H9 (cell line): ENCODE results near the gene F13A1. TPM values are rescaled to one million over a fixed set of nuclear protein-coding genes. Genes with fewer than 3 reads are reported as not detected.

Source experiments
- DNase-seq: peaks from one replicate; pipeline ENCODE4 v3.0.0-alpha.2; 2017
- H2AFZ ChIP-seq: one replicate; pipeline ENCODE4 v1.6.1; 2013; ENCODE audit warnings: mild to moderate bottlenecking, low read length, control low read depth, moderate library complexity
- H2AK5ac ChIP-seq: 2 replicates; pipeline ENCODE4 v1.6.1; 2013; ENCODE audit warnings: low read length, control low read depth, mixed read lengths; ENCODE audit not compliant: insufficient read length
- H2BK120ac ChIP-seq: one replicate; pipeline ENCODE4 v1.6.1; 2013; ENCODE audit warnings: low read depth, mild to moderate bottlenecking, low read length, control low read depth, inconsistent platforms; ENCODE audit not compliant: poor library complexity, severe bottlenecking
- H2BK12ac ChIP-seq: 2 replicates; pipeline ENCODE4 v1.6.1; 2013; ENCODE audit warnings: low read length, control low read depth, mixed read lengths, low read depth; ENCODE audit not compliant: insufficient read length
- H2BK15ac ChIP-seq: 2 replicates; pipeline ENCODE4 v1.6.1; 2013; ENCODE audit warnings: low read depth, low read length, control low read depth
- H2BK20ac ChIP-seq: one replicate; pipeline ENCODE4 v1.6.1; 2013; ENCODE audit warnings: low read depth, mild to moderate bottlenecking, low read length, control low read depth, inconsistent platforms; ENCODE audit not compliant: poor library complexity, severe bottlenecking
- H2BK5ac ChIP-seq: 2 replicates; pipeline ENCODE4 v1.6.1; 2013; ENCODE audit warnings: low read length, control low read depth, mixed read lengths; ENCODE audit not compliant: insufficient read length
- H3K14ac ChIP-seq: 2 replicates; pipeline ENCODE4 v1.6.1; 2013; ENCODE audit warnings: low read length, control low read depth; ENCODE audit not compliant: insufficient read depth
- H3K18ac ChIP-seq: 2 replicates; pipeline ENCODE4 v1.6.1; 2013; ENCODE audit warnings: low read depth, mild to moderate bottlenecking, mixed read lengths, low read length, control low read depth; ENCODE audit not compliant: insufficient read length
- H3K23ac ChIP-seq: 2 replicates; pipeline ENCODE4 v1.6.1; 2013; ENCODE audit warnings: low read length, control low read depth, mixed read lengths, low read depth; ENCODE audit not compliant: insufficient read length
- H3K23me2 ChIP-seq: 2 replicates; pipeline ENCODE4 v1.6.1; 2013; ENCODE audit warnings: low read depth, mild to moderate bottlenecking, mixed read lengths, low read length, control low read depth; ENCODE audit not compliant: insufficient read length, poor library complexity, severe bottlenecking
- H3K27ac ChIP-seq: 2 replicates; pipeline ENCODE4 v1.5.1; 2013; ENCODE audit warnings: low read length, control low read depth, mixed read lengths, low read depth; ENCODE audit not compliant: insufficient read length
- H3K27me3 ChIP-seq: 2 replicates; pipeline ENCODE4 v1.6.1; 2013; ENCODE audit warnings: low read length, control low read depth, inconsistent platforms; ENCODE audit not compliant: insufficient read depth
- H3K4ac ChIP-seq: 2 replicates; pipeline ENCODE4 v1.6.1; 2013; ENCODE audit warnings: low read depth, mild to moderate bottlenecking, control low read depth, inconsistent platforms, low read length, moderate library complexity
- H3K4me1 ChIP-seq: 2 replicates; pipeline ENCODE4 v1.6.1; 2013; ENCODE audit warnings: low read length, control low read depth, inconsistent platforms; ENCODE audit not compliant: insufficient read depth
- H3K4me2 ChIP-seq: 2 replicates; pipeline ENCODE4 v1.6.1; 2013; ENCODE audit warnings: low read length, control low read depth, mixed read lengths; ENCODE audit not compliant: insufficient read length, insufficient read depth
- H3K56ac ChIP-seq: 2 replicates; pipeline ENCODE4 v1.6.1; 2013; ENCODE audit warnings: low read depth, mild to moderate bottlenecking, mixed read lengths, low read length, control low read depth; ENCODE audit not compliant: insufficient read length
- H3K79me1 ChIP-seq: 2 replicates; pipeline ENCODE4 v1.6.1; 2013; ENCODE audit warnings: low read depth, mild to moderate bottlenecking, moderate library complexity, low read length, control low read depth, inconsistent platforms; ENCODE audit not compliant: insufficient read depth, poor library complexity, severe bottlenecking
- H3K79me2 ChIP-seq: 2 replicates; pipeline ENCODE4 v1.6.1; 2013; ENCODE audit warnings: low read length, control low read depth, inconsistent platforms; ENCODE audit not compliant: insufficient read depth
- H3K9ac ChIP-seq: 2 replicates; pipeline ENCODE4 v1.6.1; 2013; ENCODE audit warnings: low read length, control low read depth, mixed read lengths; ENCODE audit not compliant: insufficient read length; ENCODE audit errors: extremely low read depth
- H3K9me3 ChIP-seq: one replicate; pipeline ENCODE4 v1.6.1; 2013; ENCODE audit warnings: low read depth, low read length, inconsistent platforms; ENCODE audit not compliant: control insufficient read depth
- H3T11ph ChIP-seq: one replicate; pipeline ENCODE4 v1.6.1; 2013; ENCODE audit warnings: mild to moderate bottlenecking, low read length, control low read depth, inconsistent platforms
- H4K20me1 ChIP-seq: one replicate; pipeline ENCODE4 v1.6.1; 2013; ENCODE audit not compliant: control insufficient read depth, insufficient read length, insufficient read depth
- H4K5ac ChIP-seq: 2 replicates; pipeline ENCODE4 v1.6.1; 2013; ENCODE audit warnings: low read depth, mild to moderate bottlenecking, mixed read lengths, low read length, control low read depth; ENCODE audit not compliant: insufficient read length
- H4K8ac ChIP-seq: replicated peaks from 2 replicates; pipeline ENCODE4 v1.6.1; 2013; ENCODE audit warnings: low read length, control low read depth, mixed read lengths, low read depth; ENCODE audit not compliant: insufficient read length
- H4K91ac ChIP-seq: 2 replicates; pipeline ENCODE4 v1.6.1; 2013; ENCODE audit warnings: low read depth, mild to moderate bottlenecking, moderate library complexity, mixed read lengths, low read length, control low read depth; ENCODE audit not compliant: insufficient read length
- H3K27ac Mint-ChIP-seq, 3 experiments: 2 replicates in 2 of 3; 3 replicates in 1 of 3; pipeline ENCODE4 v1.8.0; 2020 to 2021; ENCODE audit warnings: mixed read lengths in 3 of 3, mild to moderate bottlenecking in 1 of 3, moderate library complexity in 1 of 3
- H3K27me3 Mint-ChIP-seq: 2 replicates; pipeline ENCODE4 v1.8.0; 2021; ENCODE audit warnings: low read depth, mild to moderate bottlenecking, moderate library complexity, mixed read lengths
- H3K36me3 Mint-ChIP-seq, 3 experiments: 2 replicates in 2 of 3; 3 replicates in 1 of 3; pipeline ENCODE4 v1.8.0; 2020 to 2021; ENCODE audit warnings: low read depth in 3 of 3, mixed read lengths in 3 of 3; ENCODE audit not compliant: insufficient read depth in 1 of 3
- H3K4me1 Mint-ChIP-seq, 2 experiments: 2 replicates each; pipeline ENCODE4 v1.8.0; 2020; ENCODE audit warnings: mixed read lengths in 2 of 2
- H3K4me3 Mint-ChIP-seq, 2 experiments: 2 replicates in 1 of 2; 3 replicates in 1 of 2; pipeline ENCODE4 v1.8.0; 2020 to 2021; ENCODE audit warnings: mild to moderate bottlenecking in 2 of 2, mixed read lengths in 2 of 2, moderate library complexity in 1 of 2
- H3K9me3 Mint-ChIP-seq, 2 experiments: 2 replicates in 1 of 2; 3 replicates in 1 of 2; pipeline ENCODE4 v1.8.0; 2020; ENCODE audit warnings: mild to moderate bottlenecking in 2 of 2, mixed read lengths in 2 of 2, moderate library complexity in 1 of 2
- CTCF ChIP-seq: fragments of 200-600 bp; sonication (generic); conservative IDR thresholded peaks from 3 replicates; pipeline ENCODE4 v1.8.0; 2021; ENCODE audit warnings: antibody characterized with exemption, mild to moderate bottlenecking
- WGBS: extraction: QIAGEN DNeasy Blood & Tissue Kit; methylation state at CpG from one replicate; pipeline ENCODE4 v1.1.7; 2013; ENCODE audit warnings: missing lambda C conversion rate, low lambda C conversion rate, mixed read lengths; ENCODE audit not compliant: insufficient read length; ENCODE audit errors: extremely low coverage; 5-methylcytosine and 5-hydroxymethylcytosine counted together
- total RNA-seq: library from RNA; stranded (reverse); gene quantifications from 2 replicates; pipeline ENCODE4 v1.2.1, GENCODE V29; 2021

Gene F13A1
- total RNA-seq, 1 experiment from 2014 or later = 0.15 TPM

- H2BK20ac ChIP-seq = no peak overlapping the region
- H4K91ac ChIP-seq = no peak overlapping the region
- no peak overlapping the region for H3K27ac ChIP-seq
- no peaks in the 10 kb centered on the region; the same call in 1 of the 2 replicates for H3K27me3 Mint-ChIP-seq
- H3K9ac ChIP-seq = no peak overlapping the region
- H3K4ac ChIP-seq = no peak overlapping the region
- H4K5ac ChIP-seq = no peak overlapping the region
- H4K8ac ChIP-seq = no peak overlapping the region
- H2AFZ ChIP-seq = no peak overlapping the region
- no peaks in the 10 kb centered on the region for H3K9me3 ChIP-seq
- no peak overlapping the region for H3T11ph ChIP-seq
- no peak overlapping the region for H2AK5ac ChIP-seq
- no peak overlapping the region for H3K18ac ChIP-seq
- no peak for TF ChIP-seq CTCF
- H3K27me3 ChIP-seq = no peaks in the 10 kb centered on the region
- H3K79me2 ChIP-seq = no peaks in the 10 kb centered on the region
- no peak overlapping the region for H2BK5ac ChIP-seq
- H2BK12ac ChIP-seq = no peak overlapping the region
- H3K14ac ChIP-seq = no peak overlapping the region
- no peak overlapping the region for H3K4me2 ChIP-seq
- H3K23ac ChIP-seq = no peak overlapping the region
- H3K4me1 ChIP-seq = no peaks in the 10 kb centered on the region
- H3K4me3 Mint-ChIP-seq = no peak overlapping the region
- H3K79me1 ChIP-seq = no peaks in the 10 kb centered on the region
- no peak for DNase-seq
- no CpG with 5 or more reads among the region's 4 CpGs for WGBS
- H3K27ac Mint-ChIP-seq = no peak overlapping the region
- peaks cover 4 to 10% of the 10 kb centered on the region in 2 experiments; a peak in 2 of 4 replicates for H3K4me1 Mint-ChIP-seq
- H3K23me2 ChIP-seq = no peaks in the 10 kb centered on the region
- H4K20me1 ChIP-seq = no peaks in the 10 kb centered on the region
- H3K36me3 Mint-ChIP-seq = no peaks in the 10 kb centered on the region
- no peak overlapping the region for H3K56ac ChIP-seq
- no peak overlapping the region for H2BK15ac ChIP-seq
- no peak overlapping the region for H2BK120ac ChIP-seq
- H3K9me3 Mint-ChIP-seq = no peaks in the 10 kb centered on the region
Measured at GRCh38 chr6:6177754-6178153, 142.7 kb downstream of the F13A1 start.
